Fibroblast of villous mesenchyme (primary cell): ENCODE results near the gene FIBCD1. TPM values are rescaled to one million over a fixed set of nuclear protein-coding genes. Genes with fewer than 3 reads are reported as not detected.

Experiments
- DNase-seq: peaks from one replicate; pipeline ENCODE4 v3.0.0-alpha.2; 2010; ENCODE audit warnings: low read depth
- H3K4me3 ChIP-seq: 2 replicates; pipeline ENCODE4 v1.5.1; 2011; ENCODE audit warnings: low read depth, mild to moderate bottlenecking, low read length
- total RNA-seq: library from RNA; depleted of rRNA; stranded (reverse); fragments of >200 nt; gene quantifications from 2 replicates; pipeline ENCODE4 v1.2.3, GENCODE V29; 2012
- TF ChIP-seq, protein P1 (sequence below): IDR thresholded peaks from 2 replicates; pipeline ENCODE4 v1.5.1; 2012; ENCODE audit warnings: low read depth, mild to moderate bottlenecking, low read length; ENCODE audit not compliant: insufficient read depth

Gene FIBCD1
- total RNA-seq, 1 donor = 4.3 TPM

DNA sequence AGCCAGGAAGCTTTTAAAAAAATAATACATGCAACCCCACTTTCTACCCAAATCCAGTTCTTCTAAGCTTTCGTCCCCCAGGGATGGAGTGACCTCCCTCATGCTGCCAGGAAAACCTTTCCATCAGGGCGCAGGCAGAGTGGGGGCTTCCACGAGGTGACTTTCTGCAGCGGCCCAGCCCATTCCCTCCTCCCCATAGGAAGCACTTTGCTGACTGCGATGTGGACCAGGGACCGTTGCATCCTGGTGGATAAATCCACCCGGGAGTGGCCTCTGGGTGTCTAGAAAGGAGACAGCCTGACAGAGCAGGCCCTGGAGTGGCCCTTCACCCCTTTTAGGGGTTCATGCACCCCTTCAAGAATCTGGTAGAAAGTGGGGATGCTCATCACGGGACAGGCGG is 44.0 kb downstream of the FIBCD1 start:
- no peak overlapping the region for H3K4me3 ChIP-seq
- TF ChIP-seq, protein P1, sequence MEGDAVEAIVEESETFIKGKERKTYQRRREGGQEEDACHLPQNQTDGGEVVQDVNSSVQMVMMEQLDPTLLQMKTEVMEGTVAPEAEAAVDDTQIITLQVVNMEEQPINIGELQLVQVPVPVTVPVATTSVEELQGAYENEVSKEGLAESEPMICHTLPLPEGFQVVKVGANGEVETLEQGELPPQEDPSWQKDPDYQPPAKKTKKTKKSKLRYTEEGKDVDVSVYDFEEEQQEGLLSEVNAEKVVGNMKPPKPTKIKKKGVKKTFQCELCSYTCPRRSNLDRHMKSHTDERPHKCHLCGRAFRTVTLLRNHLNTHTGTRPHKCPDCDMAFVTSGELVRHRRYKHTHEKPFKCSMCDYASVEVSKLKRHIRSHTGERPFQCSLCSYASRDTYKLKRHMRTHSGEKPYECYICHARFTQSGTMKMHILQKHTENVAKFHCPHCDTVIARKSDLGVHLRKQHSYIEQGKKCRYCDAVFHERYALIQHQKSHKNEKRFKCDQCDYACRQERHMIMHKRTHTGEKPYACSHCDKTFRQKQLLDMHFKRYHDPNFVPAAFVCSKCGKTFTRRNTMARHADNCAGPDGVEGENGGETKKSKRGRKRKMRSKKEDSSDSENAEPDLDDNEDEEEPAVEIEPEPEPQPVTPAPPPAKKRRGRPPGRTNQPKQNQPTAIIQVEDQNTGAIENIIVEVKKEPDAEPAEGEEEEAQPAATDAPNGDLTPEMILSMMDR = no peak
- DNase-seq = no peak

DNA sequence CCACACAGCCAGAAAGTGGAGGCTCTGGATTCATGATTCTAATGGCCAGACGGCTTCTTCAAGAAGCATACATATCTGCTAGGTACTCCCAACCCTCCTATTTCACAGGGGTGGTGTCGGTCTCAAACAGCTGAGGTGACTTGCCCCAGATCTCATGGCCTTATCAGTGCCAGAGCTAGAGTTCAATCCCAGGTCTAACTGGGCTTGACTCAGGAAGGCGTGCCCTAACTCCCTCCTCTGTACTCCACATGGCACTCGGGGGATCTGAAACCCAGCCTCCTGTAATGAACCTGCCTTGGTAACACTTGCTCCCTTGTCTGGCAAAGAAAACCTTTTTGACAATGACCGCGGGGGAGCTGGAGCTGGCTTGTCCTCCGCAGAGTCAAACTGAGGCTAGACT is 44.5 kb downstream of the FIBCD1 start:
- TF ChIP-seq, protein P1 = no peak
- no peak for DNase-seq
- no peak overlapping the region for H3K4me3 ChIP-seq

DNA sequence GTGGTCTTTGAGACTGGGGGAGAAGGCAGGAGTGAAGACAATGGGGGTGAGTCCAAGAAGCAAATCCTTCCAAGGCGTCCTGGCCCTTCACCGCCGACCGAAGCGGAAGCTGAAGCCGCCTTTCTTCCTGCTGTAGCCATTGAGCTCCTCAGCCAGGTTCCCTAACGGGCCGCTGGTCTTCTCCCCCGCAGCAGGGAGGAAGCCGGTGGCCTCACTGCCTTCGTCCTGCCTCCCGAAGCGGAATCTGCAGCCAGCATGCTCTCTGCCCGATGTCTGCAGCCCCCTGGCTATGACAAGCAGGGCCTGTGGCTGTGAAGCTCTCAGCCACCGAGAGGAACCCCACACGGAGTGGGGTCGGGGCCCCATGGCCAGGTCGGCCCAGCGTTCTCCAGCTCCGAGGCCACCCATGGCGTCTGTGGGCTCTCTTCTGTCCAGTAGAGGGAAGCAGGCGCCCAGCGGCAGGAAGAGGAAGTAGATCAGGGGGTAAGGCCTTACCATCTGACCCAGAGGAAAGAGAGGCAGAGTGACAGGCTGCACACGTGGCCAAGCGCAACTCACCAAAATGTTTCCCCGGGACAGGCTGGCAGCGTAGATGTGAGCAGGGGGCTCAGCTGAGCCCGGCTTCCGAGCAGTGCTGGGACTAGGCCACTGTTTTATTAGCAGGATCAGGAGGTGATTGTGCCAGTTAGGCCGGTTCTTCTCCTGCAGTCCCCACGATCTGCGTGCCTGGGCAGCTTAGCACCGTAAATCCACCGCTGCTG is 45.5 kb downstream of the FIBCD1 start:
- TF ChIP-seq, protein P1 = peak; percentile 19
- no peak for DNase-seq
- no peak overlapping the region for H3K4me3 ChIP-seq

- TF ChIP-seq, protein P1 = no peak
- no peak overlapping the region for H3K4me3 ChIP-seq
- DNase-seq = no peak
These were observed 46.4 kb downstream of the FIBCD1 start for GRCh38 chr9:130892477-130893304.

GRCh38 chr9:130891688-130892476 is 47.2 kb downstream of the FIBCD1 start:
- TF ChIP-seq, protein P1 = no peak
- DNase-seq = peak; percentile 7
- H3K4me3 ChIP-seq = no peak overlapping the region

DNA sequence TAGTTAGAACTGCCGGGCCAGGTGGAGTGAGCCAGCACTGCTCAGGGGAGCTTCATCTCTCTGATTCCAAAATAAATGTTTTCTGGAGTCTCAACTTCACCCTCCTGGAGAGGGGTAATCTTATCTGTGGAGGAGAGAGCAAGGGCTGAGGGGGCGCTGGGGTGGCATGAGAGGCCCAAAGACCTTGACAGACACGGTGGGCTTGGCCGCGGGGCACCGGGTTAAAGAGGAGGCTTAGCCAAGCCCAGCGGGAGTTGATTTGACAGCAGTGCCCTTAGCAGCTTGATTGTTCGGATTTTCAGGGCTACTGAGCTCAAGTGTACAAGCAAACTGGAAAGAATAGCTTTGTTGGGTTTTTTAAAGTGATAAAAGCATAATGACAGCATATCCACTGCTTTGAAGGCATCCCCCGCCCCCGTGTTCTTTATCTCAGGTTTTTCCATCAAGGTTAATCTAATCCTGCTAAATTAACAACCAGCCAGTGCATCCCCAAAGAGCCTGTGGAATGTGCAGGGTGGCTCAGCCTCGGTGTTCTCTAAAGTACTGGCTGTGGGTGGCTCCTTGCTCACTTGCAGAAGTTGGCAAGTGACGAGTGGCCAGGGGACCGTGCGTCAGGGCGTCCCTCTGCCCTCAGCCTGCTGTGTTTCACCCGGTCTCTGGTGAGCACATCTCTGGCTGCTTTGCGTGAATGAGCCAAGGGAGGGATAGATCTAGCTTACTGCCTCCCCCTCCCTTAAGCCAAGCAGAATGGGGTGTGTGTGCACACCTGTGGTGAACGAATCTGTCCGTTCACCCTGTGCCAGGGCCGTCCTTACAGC is 48.0 kb downstream of the FIBCD1 start:
- no peak for DNase-seq
- TF ChIP-seq, protein P1 = no peak

More for the DNA sequence above, 48.0 kb downstream of the FIBCD1 start:
- no peak overlapping the region for H3K4me3 ChIP-seq
